Calu3 (cell line): ENCODE results near the gene MCC. TPM values are rescaled to one million over a fixed set of nuclear protein-coding genes. Genes with fewer than 3 reads are reported as not detected.
A peak's percentile ranks its signal among the peaks of the same experiment; 100 is the strongest.

Experiments
- BruUV-seq: library from RNA; stranded (reverse); fragments of 400-500 nt; replicated peaks from 2 replicates; lab custom pipeline; 2021; lab: Mats Ljungman, UMichigan
- CTCF ChIA-PET: fragments of 300-600 bp; sonication (Branson Sonifier 250); formaldehyde crosslinking; loops from one replicate; lab custom pipeline; 2022; ENCODE audit warnings: antibody characterized with exemption; lab: Charles Lee
- DNase-seq: peaks from one replicate; pipeline ENCODE4 v3.0.0; 2022
- H3K27ac Mint-ChIP-seq: one replicate; pipeline ENCODE4 v1.8.0; 2022; ENCODE audit warnings: mixed read lengths; ENCODE audit not compliant: unreplicated experiment
- H3K27me3 Mint-ChIP-seq: one replicate; pipeline ENCODE4 v1.8.0; 2022; ENCODE audit warnings: mixed read lengths; ENCODE audit not compliant: unreplicated experiment
- H3K36me3 Mint-ChIP-seq: one replicate; pipeline ENCODE4 v1.8.0; 2022; ENCODE audit warnings: mild to moderate bottlenecking, moderate library complexity, mixed read lengths; ENCODE audit not compliant: insufficient read depth, unreplicated experiment
- H3K4me1 Mint-ChIP-seq: one replicate; pipeline ENCODE4 v1.8.0; 2022; ENCODE audit warnings: mild to moderate bottlenecking, low read depth, mixed read lengths; ENCODE audit not compliant: unreplicated experiment
- H3K4me3 Mint-ChIP-seq: one replicate; pipeline ENCODE4 v1.8.0; 2022; ENCODE audit warnings: mild to moderate bottlenecking, low read depth, moderate library complexity, mixed read lengths; ENCODE audit not compliant: unreplicated experiment
- H3K9me3 Mint-ChIP-seq: one replicate; pipeline ENCODE4 v1.8.0; 2022; ENCODE audit warnings: low read depth, mixed read lengths; ENCODE audit not compliant: unreplicated experiment
- intact Hi-C: fragments of 100-400 bp; cut with micrococcal nuclease; formaldehyde crosslinking; loops from one replicate; pipeline ENCODE4 v1.10.0; 2022; ENCODE audit not compliant: unreplicated experiment
- total RNA-seq: library from RNA; stranded (reverse); gene quantifications from 2 replicates; pipeline ENCODE4 v1.2.3, GENCODE V29; 2022
- TF ChIP-seq, protein P1 (sequence below): fragments of 200-600 bp; IDR thresholded peaks from one replicate; pipeline ENCODE4 v1.8.0; 2022; ENCODE audit warnings: antibody characterized with exemption; ENCODE audit not compliant: unreplicated experiment

Gene MCC
- total RNA-seq, 1 experiment from 2014 or later: 2.8 TPM

DNA sequence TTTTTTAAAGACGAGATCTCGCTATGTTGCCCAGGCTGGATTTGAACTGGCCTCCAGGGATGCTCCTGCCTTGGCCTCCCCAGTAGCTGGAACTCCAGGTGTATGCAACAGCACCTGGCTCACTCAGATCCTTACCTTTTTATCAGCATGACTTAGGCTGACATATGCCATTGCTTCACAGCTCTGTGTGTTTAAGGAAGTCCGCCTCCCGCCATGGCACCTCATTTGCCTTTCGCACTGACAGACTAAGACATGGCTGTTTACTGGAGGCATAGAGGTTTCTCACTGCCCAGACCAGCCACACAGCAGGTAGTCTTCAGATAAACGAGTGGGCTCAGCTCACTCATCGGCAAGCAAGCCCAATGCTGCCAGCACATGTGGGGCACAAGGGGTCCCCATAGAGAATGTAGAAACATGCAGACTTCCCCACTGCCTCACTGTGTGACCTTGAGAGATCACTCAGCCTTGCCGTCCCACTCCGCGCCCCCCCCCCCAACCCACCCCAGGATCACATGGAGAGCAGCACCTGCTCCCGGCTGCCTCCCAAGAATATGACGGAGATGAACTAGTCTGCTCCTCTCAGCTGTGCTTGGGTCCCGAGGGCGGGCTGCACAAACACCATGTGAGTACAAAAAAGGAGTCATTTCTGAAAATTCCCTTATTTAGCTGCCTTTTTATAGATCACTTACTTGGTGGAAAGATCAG lies 448.9 kb downstream of the MCC start:
- TF ChIP-seq, protein P1, sequence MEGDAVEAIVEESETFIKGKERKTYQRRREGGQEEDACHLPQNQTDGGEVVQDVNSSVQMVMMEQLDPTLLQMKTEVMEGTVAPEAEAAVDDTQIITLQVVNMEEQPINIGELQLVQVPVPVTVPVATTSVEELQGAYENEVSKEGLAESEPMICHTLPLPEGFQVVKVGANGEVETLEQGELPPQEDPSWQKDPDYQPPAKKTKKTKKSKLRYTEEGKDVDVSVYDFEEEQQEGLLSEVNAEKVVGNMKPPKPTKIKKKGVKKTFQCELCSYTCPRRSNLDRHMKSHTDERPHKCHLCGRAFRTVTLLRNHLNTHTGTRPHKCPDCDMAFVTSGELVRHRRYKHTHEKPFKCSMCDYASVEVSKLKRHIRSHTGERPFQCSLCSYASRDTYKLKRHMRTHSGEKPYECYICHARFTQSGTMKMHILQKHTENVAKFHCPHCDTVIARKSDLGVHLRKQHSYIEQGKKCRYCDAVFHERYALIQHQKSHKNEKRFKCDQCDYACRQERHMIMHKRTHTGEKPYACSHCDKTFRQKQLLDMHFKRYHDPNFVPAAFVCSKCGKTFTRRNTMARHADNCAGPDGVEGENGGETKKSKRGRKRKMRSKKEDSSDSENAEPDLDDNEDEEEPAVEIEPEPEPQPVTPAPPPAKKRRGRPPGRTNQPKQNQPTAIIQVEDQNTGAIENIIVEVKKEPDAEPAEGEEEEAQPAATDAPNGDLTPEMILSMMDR: no peak
- no TSS peak for BruUV-seq
- Mint-ChIP-seq H3K27ac (no peak overlapping the region), H3K36me3 (no peaks in the 10 kb centered on the region), H3K4me1 (no peaks in the 10 kb centered on the region), H3K27me3 (no peaks in the 10 kb centered on the region), H3K4me3 (no peak overlapping the region), H3K9me3 (no peaks in the 10 kb centered on the region)
- CTCF ChIA-PET: no interaction called here
- DNase-seq: no peak
- intact Hi-C loops: no loop called here

DNA sequence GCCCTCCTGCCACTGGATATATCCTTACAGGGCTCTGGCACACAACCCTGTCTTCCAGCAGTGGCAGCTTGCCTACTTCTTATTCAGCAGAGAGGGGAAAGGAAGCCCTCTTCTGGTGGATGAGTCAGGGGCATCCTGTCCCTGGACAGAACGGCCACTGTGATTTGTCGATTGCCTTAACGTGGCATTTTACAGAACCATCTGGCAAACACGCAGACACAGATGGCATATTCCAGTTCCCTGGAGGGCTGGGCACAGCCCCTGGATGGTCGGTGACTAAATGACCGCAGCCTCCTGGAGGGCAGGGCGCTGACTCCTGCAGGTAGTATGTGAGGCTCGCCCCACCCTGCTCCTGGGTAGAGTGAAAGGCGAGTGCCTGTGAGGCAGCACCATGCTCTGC lies 449.5 kb downstream of the MCC start:
- TF ChIP-seq, protein P1: no peak
- Mint-ChIP-seq H3K4me3 (no peak overlapping the region), H3K36me3 (no peaks in the 10 kb centered on the region), H3K27me3 (no peaks in the 10 kb centered on the region), H3K4me1 (no peaks in the 10 kb centered on the region), H3K9me3 (no peaks in the 10 kb centered on the region), H3K27ac (no peak overlapping the region)
- intact Hi-C loops: no loop called here
- CTCF ChIA-PET: interaction anchor here (1.2 kb wide), 1 partner anchor 8 kb away, joined by 4 read pairs; no protein-coding TSS in a partner anchor
- no peak for DNase-seq
- BruUV-seq: no TSS peak

DNA sequence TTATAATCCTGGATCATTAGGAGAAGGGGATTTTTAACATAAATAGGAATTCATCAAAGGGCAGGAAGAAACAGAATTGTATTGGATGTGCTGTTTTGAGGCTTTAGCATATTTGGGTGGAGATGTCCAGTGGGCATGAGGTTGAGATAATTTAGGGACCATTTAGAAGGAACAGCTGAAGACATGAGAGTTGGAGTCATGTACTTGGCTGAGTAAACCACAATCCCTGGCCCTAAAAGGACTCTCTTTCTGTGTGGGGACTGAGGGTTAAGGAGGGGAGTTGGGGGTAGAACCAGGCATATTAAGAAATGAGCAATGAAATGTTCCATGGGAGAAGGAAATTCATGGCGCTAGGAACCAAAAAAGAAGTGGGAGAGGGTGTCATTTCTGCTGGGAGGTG lies 450.1 kb downstream of the MCC start:
- no peaks in the 10 kb centered on the region for H3K9me3 Mint-ChIP-seq
- H3K36me3 Mint-ChIP-seq: no peaks in the 10 kb centered on the region
- no peak for DNase-seq
- CTCF ChIA-PET: interaction anchor here (1.2 kb wide), 1 partner anchor 9 kb away, joined by 4 read pairs; no protein-coding TSS in a partner anchor
- TF ChIP-seq, protein P1: no peak
- intact Hi-C loops: no loop called here
- BruUV-seq: no TSS peak
- H3K27me3 Mint-ChIP-seq: no peaks in the 10 kb centered on the region
- H3K4me1 Mint-ChIP-seq: no peaks in the 10 kb centered on the region
- no peak overlapping the region for H3K4me3 Mint-ChIP-seq
- peak overlapping the region; percentile 8 for H3K27ac Mint-ChIP-seq

DNA sequence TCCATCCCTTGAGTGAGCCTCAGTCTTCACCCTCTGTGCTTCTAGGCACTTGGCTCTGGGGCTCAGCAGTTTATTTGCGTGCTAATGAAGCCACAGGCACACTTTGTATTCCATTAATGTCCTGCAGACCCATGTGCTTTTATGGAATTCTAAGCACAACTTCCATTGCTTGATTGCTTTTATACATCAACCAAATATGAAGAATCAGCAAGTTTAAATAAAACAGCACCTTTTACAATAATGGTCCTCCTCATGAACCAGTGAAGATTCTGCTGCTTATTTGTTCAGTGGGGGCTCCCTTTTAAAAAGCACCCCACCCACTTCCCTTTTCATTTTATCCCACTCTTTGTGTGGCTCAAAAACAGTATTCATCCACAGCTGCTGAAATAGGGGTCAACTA lies 451.4 kb downstream of the MCC start:
- Mint-ChIP-seq H3K9me3 (no peaks in the 10 kb centered on the region), H3K27me3 (no peaks in the 10 kb centered on the region), H3K27ac (no peak overlapping the region), H3K4me3 (no peak overlapping the region), H3K4me1 (no peaks in the 10 kb centered on the region), H3K36me3 (no peaks in the 10 kb centered on the region)
- intact Hi-C loops: no loop called here
- BruUV-seq: no TSS peak
- DNase-seq: no peak
- CTCF ChIA-PET: no interaction called here
- TF ChIP-seq, protein P1: no peak
